ENCODE results near the gene SAP30BP.

SAP30BP gene

GRCh38 chr17:75650874-75651273 is 16.3 kb upstream of the SAP30BP start:
- DNase-seq, result no peak

- no peak for DNase-seq
Observed at GRCh38 chr17:75652341-75652740, 14.8 kb upstream of the SAP30BP start.

GRCh38 chr17:75652934-75653549 is 14.1 kb upstream of the SAP30BP start:
- DNase-seq, result peak; percentile 9

- DNase-seq, result no peak
Observed at GRCh38 chr17:75654176-75654575, 13.0 kb upstream of the SAP30BP start.

- no peak for DNase-seq
Observed at GRCh38 chr17:75658237-75658636, 8.9 kb upstream of the SAP30BP start.

GRCh38 chr17:75661531-75661930 is 5.6 kb upstream of the SAP30BP start:
- DNase-seq, result no peak

- no peak for DNase-seq
Observed at GRCh38 chr17:75662511-75662910, 4.6 kb upstream of the SAP30BP start.

- DNase-seq, result no peak
Observed at GRCh38 chr17:75664099-75664549, 3.0 kb upstream of the SAP30BP start.

GRCh38 chr17:75665981-75666380 is 1.2 kb upstream of the SAP30BP start:
- no peak for DNase-seq

GRCh38 chr17:75667825-75668224 is 687 bp downstream of the SAP30BP start:
- no peak for DNase-seq

GRCh38 chr17:75668489-75668888 is 1.4 kb downstream of the SAP30BP start:
- no peak for DNase-seq

- no peak for DNase-seq
Observed at GRCh38 chr17:75670868-75671267, 3.7 kb downstream of the SAP30BP start.

GRCh38 chr17:75672011-75672410 is 4.9 kb downstream of the SAP30BP start:
- no peak for DNase-seq

GRCh38 chr17:75673487-75673886 is 6.3 kb downstream of the SAP30BP start:
- DNase-seq, result no peak

- no peak for DNase-seq
Observed at GRCh38 chr17:75676461-75676860, 9.3 kb downstream of the SAP30BP start.

- no peak for DNase-seq
Observed at GRCh38 chr17:75679706-75680211, 12.6 kb downstream of the SAP30BP start.

GRCh38 chr17:75680431-75680830 is 13.3 kb downstream of the SAP30BP start:
- no peak for DNase-seq

GRCh38 chr17:75681289-75681688 is 14.2 kb downstream of the SAP30BP start:
- DNase-seq, result no peak

GRCh38 chr17:75683583-75683982 is 16.4 kb downstream of the SAP30BP start:
- DNase-seq, result no peak

- no peak for DNase-seq
Observed at GRCh38 chr17:75684249-75684648, 17.1 kb downstream of the SAP30BP start.

- DNase-seq, result no peak
Observed at GRCh38 chr17:75684924-75685323, 17.8 kb downstream of the SAP30BP start.

- no peak for DNase-seq
Observed at GRCh38 chr17:75685499-75685898, 18.4 kb downstream of the SAP30BP start.

- DNase-seq, result no peak
Observed at GRCh38 chr17:75688209-75688825, 21.2 kb downstream of the SAP30BP start.

- DNase-seq, result no peak
Observed at GRCh38 chr17:75689441-75689873, 22.3 kb downstream of the SAP30BP start.

GRCh38 chr17:75691371-75691791 is 24.2 kb downstream of the SAP30BP start:
- no peak for DNase-seq
